Measurements from ENCODE around the gene RPRD1A.
A peak's percentile ranks its signal among the peaks of the same experiment; 100 is the strongest.
"Not testable (repeated sequence)": the region's sequence is repeated elsewhere in the genome, so short reads cannot be mapped to it uniquely, and the experiment has no call there.

Gene RPRD1A

GRCh38 chr18:36031407-36031806, 36.0 kb downstream of the RPRD1A start:
- DNase-seq (ENCODE audit: low read depth) = no peak

- DNase-seq (ENCODE audit: low read depth) = no peak
Measured at GRCh38 chr18:36028859-36029258, 38.5 kb downstream of the RPRD1A start.

GRCh38 chr18:36025025-36025424, 42.3 kb downstream of the RPRD1A start:
- DNase-seq (ENCODE audit: low read depth) = no peak

- DNase-seq (ENCODE audit: low read depth) = not testable (repeated sequence)
Measured at GRCh38 chr18:36024241-36024640, 43.1 kb downstream of the RPRD1A start.

- no peak for DNase-seq (ENCODE audit: low read depth)
Measured at GRCh38 chr18:36023336-36023735, 44.0 kb downstream of the RPRD1A start.

- no peak for DNase-seq (ENCODE audit: low read depth)
Measured at GRCh38 chr18:36020174-36020711, 47.1 kb downstream of the RPRD1A start.

GRCh38 chr18:36017232-36017631, 50.1 kb downstream of the RPRD1A start:
- no peak for DNase-seq (ENCODE audit: low read depth)

GRCh38 chr18:36015629-36016028, 51.7 kb downstream of the RPRD1A start:
- DNase-seq (ENCODE audit: low read depth) = no peak

- no peak for DNase-seq (ENCODE audit: low read depth)
Measured at GRCh38 chr18:36012891-36013290, 54.5 kb downstream of the RPRD1A start.

GRCh38 chr18:36009214-36009613, 58.1 kb downstream of the RPRD1A start:
- no peak for DNase-seq (ENCODE audit: low read depth)

- DNase-seq (ENCODE audit: low read depth) = no peak
Measured at GRCh38 chr18:36006997-36007396, 60.4 kb downstream of the RPRD1A start.

- no peak for DNase-seq (ENCODE audit: low read depth)
Measured at GRCh38 chr18:35999925-36000324, 67.4 kb downstream of the RPRD1A start.

- no peak for DNase-seq (ENCODE audit: low read depth)
Measured at GRCh38 chr18:35998967-35999366, 68.4 kb downstream of the RPRD1A start.

GRCh38 chr18:35993013-35993412, 74.3 kb downstream of the RPRD1A start:
- no peak for DNase-seq (ENCODE audit: low read depth)

- no peak for DNase-seq (ENCODE audit: low read depth)
Measured at GRCh38 chr18:35991696-35992095, 75.7 kb downstream of the RPRD1A start.

- no peak for DNase-seq (ENCODE audit: low read depth)
Measured at GRCh38 chr18:35983818-35984217, 83.5 kb downstream of the RPRD1A start.

- no peak for DNase-seq (ENCODE audit: low read depth)
Measured at GRCh38 chr18:35983147-35983546, 84.2 kb downstream of the RPRD1A start.

GRCh38 chr18:35982409-35983114, 84.8 kb downstream of the RPRD1A start:
- DNase-seq (ENCODE audit: low read depth) = no peak

- DNase-seq (ENCODE audit: low read depth) = no peak
Measured at GRCh38 chr18:35979112-35979511, 88.2 kb downstream of the RPRD1A start.

- no peak for DNase-seq (ENCODE audit: low read depth)
Measured at GRCh38 chr18:35974181-35974580, 93.2 kb downstream of the RPRD1A start.

- no peak for DNase-seq (ENCODE audit: low read depth)
Measured at GRCh38 chr18:35973650-35974049, 93.7 kb downstream of the RPRD1A start.

GRCh38 chr18:35972197-35973000, 95.0 kb downstream of the RPRD1A start, which contains the start of gene RMP24:
Gene RMP24, plus strand, starts transcription at chr18:35972679.
- DNase-seq (ENCODE audit: low read depth) = peak; percentile 92

GRCh38 chr18:35971661-35972196, 95.6 kb downstream of the RPRD1A start:
- peak; percentile 6 for DNase-seq (ENCODE audit: low read depth)
